ENCODE data around the gene ANXA8.

DNA sequence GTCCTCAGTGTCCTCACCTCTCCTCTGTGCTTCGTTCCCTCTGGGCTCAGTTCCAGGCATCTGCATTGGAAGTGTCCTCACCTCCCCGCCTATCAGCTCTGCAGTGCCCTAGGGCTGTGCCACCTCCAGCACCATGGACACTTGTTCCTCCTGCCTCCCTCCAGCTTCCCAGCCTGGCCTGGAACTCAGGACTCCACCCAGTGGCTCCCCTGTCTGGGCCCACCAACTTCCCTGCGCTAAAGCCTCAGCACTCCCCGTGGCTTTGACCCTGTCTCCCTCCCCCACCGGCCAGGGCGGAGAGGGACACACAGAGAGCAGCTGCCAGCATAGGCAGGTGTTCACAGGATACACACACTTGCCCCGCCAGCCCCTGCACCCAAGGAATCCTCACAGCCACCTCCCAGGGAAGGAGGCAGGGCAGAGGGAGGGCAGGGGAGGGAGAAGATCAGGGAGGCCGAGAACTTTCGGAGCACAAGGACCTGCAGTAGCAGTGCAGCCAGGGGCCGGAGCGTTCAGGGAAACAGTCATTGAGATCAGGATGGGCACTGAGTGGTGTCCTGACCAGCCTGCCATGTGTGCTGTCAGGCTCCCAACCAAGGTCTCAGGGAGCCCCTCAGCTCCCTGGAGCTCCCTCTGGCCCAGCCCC is 31.3 kb downstream of the ANXA8 start:
- TF ChIP-seq, protein P1, sequence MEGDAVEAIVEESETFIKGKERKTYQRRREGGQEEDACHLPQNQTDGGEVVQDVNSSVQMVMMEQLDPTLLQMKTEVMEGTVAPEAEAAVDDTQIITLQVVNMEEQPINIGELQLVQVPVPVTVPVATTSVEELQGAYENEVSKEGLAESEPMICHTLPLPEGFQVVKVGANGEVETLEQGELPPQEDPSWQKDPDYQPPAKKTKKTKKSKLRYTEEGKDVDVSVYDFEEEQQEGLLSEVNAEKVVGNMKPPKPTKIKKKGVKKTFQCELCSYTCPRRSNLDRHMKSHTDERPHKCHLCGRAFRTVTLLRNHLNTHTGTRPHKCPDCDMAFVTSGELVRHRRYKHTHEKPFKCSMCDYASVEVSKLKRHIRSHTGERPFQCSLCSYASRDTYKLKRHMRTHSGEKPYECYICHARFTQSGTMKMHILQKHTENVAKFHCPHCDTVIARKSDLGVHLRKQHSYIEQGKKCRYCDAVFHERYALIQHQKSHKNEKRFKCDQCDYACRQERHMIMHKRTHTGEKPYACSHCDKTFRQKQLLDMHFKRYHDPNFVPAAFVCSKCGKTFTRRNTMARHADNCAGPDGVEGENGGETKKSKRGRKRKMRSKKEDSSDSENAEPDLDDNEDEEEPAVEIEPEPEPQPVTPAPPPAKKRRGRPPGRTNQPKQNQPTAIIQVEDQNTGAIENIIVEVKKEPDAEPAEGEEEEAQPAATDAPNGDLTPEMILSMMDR (IDR thresholded peaks at IDR 0.05) = no peak
- no peak for TF ChIP-seq POLR2A (IDR thresholded peaks at IDR 0.05)
- TF ChIP-seq EP300 (IDR thresholded peaks at IDR 0.05) = no peak
- TF ChIP-seq POLR2AphosphoS5 (IDR thresholded peaks at IDR 0.05) = no peak

Measured in suprapubic skin (tissue), 4 donors.